ENCODE measurements around the gene SLC48A1.

The SLC48A1 gene

DNA sequence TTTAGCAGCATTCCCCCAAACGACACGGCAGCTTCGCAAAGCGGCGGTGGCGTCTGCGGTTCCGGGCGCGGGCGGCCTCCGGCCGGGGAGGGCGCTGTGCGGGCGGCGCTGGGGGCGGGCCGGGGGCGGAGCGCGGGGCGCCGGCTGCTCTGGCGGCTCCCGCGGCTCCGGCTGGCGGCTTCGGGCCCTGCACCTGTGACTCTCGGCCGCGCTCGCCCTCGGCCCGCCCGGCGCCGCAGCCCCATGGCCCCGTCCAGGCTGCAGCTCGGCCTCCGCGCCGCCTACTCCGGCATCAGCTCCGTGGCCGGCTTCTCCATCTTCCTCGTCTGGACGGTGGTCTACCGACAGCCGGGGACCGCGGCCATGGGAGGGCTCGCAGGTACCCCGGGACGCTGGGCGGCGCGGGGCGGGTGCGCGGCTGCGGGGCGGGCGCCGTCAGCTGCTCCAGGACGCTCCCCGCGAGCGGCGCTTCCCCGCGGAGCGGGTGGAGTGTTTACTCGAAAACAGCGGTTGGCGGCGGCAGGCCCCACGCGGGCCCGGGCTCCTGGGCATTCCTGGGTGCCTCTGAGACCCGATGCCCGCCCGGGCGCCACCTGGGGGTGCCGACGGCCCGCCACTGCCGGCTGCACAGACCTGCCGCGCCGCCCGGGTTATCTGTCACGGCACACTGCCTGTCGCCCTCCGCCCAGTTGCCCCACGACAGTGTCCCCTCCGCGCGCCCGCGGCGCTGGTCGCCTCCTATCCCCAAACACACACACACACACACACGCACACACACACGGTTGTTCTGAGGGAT, at the start of gene SLC48A1:
SLC48A1 (plus strand) TSS at position 177 of the 796 bp plus-strand sequence; CDS start at position 244, 67 bp downstream.
- no peaks in the 10 kb centered on the region for H3K36me3 Mint-ChIP-seq (ENCODE audit: low read depth)
- H3K4me1 Mint-ChIP-seq (ENCODE audit: low read depth): peaks cover 40% of the 10 kb centered on the region
- H3K9me3 Mint-ChIP-seq: no peaks in the 10 kb centered on the region

DNA sequence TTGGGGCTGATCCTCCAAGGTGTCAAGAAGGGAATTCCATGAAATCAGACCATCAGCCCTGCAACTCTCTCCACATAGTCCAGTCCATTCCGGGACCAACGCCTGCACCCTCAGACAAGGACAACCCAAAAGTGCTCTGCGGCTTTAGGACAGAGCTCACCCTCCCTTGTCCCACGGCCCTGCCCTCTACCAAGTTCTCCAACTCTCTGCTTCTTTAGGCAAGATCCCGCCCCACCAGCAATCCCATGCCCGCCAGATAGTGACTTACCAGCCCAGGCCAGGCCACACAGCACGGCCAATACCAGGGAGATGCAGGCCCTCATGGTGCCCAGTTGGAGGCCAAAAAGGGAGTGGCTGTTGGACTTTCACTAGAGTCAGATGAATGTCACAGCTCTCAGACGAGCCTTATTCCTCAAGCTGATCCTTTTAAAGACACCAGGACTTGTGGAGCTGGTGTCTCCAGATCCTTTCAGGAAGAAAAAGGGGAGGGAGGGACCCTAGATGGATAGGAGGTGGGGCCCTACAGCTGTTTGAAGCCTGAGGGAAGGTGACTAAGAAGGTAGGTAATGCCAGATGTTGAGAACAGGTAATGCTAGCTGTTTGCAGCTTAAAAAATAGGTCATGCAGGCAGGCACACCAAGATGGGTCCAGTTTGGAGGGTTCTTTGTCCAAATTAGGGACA, 47.8 kb upstream of the SLC48A1 start, which contains the start of gene ENDOU:
ENDOU (minus strand) TSS at position 400 of the 682 bp plus-strand sequence; CDS start at position 323, 77 bp downstream.
- Mint-ChIP-seq H3K4me3 (no peak within 1 kb of the TSS), H3K27me3 (ENCODE audit: low read depth) (no peaks in the 10 kb centered on the region), H3K27ac (no peak within 1 kb of the TSS), H3K36me3 (ENCODE audit: low read depth) (peaks cover 8% of the 10 kb centered on the region), H3K9me3 (no peaks in the 10 kb centered on the region), H3K4me1 (ENCODE audit: low read depth) (peaks cover 23% of the 10 kb centered on the region)

More for the DNA sequence above, at the start of gene SLC48A1:
- H3K27ac Mint-ChIP-seq: peak within 1 kb of the TSS; percentile 78
- peak within 1 kb of the TSS; percentile 85 for H3K4me3 Mint-ChIP-seq
- H3K27me3 Mint-ChIP-seq (ENCODE audit: low read depth): peaks cover 7% of the 10 kb centered on the region

DNA sequence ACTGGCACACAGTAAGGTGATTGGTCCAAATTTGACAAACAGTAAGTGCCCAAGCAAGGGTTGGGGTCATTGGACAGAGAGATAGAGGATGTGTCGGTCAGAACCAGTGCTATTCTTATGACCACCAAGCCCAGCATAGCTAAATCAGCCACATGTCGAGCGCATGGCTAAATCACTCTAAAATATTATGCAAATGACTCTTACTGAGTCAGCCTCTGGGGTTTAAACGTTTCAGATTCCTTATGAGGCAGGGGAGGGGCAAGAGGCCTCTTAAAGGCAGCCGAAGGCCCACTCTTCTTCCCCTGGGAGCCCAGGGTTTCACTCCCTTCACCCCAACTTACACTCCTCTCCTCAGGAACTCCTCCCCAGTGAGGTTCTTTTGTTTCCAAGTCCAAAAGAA, 47.1 kb upstream of the SLC48A1 start:
- Mint-ChIP-seq H3K9me3 (no peaks in the 10 kb centered on the region), H3K4me1 (ENCODE audit: low read depth) (peaks cover 21% of the 10 kb centered on the region), H3K36me3 (ENCODE audit: low read depth) (peaks cover 8% of the 10 kb centered on the region), H3K27me3 (ENCODE audit: low read depth) (no peaks in the 10 kb centered on the region), H3K4me3 (no peak overlapping the region), H3K27ac (no peak overlapping the region)

DNA sequence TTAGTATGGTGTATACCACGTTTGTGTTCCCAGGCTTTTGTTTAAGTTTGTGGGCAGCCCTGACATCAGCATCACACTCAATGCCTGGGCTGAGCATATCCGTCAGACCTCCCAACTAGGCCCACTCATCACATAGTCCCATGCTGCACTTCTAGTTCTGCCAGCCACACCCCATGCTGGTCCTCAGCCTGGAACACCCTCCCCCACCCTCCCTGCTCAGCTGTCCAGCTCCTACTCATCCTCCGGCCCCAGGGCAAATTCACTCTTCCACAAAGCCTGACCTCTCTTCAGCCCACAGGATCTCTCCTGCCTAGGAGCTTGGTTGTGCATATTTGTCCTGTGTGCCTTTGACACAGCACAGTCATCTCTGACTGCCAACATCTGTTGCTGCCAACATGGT, 43.8 kb upstream of the SLC48A1 start:
- Mint-ChIP-seq H3K9me3 (no peaks in the 10 kb centered on the region), H3K27ac (no peak overlapping the region), H3K4me1 (ENCODE audit: low read depth) (peaks cover 4% of the 10 kb centered on the region), H3K36me3 (ENCODE audit: low read depth) (no peaks in the 10 kb centered on the region), H3K27me3 (ENCODE audit: low read depth) (no peaks in the 10 kb centered on the region), H3K4me3 (no peak overlapping the region)

DNA sequence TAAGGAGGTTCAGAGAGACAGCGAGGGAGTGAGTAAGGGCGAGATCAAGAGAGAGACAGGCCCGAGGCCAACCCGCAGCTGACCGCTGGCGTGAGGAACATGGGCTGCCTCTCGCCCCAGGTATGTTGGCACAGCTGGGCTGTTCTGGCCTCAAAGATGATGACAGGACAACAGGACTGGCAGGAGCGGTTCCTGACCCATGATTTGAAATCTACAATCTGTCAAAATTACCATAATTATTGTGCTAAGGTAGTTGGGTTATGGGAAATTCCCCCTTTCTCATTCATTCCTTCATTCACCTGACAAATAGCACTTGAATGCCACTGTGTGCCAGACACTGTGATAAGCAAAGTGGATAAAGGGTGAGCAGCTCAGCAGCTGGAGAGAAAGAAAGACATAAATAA, 42.7 kb upstream of the SLC48A1 start:
- Mint-ChIP-seq H3K4me3 (no peak overlapping the region), H3K27me3 (ENCODE audit: low read depth) (no peaks in the 10 kb centered on the region), H3K27ac (no peak overlapping the region)

DNA sequence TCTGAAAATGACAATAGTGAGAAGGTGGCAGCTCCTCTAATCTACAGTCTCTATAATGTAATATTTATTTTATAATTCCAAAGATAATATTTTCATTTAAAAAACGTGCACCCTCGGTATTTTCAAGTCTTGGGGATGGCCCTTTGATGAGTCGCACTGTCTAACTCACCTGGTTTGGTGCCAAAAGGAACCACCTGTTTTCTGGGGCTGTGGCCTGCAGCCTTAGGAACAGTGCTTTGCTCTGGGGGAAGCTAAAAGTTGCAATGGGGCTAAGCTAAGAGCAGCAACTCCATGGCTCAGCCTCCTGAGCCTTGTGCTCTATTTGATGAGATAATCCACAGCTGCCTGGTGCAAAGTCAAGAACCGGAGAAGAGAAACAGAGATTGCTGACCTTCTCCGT, 41.3 kb upstream of the SLC48A1 start:
- Mint-ChIP-seq H3K27ac (no peak overlapping the region), H3K4me3 (no peak overlapping the region), H3K27me3 (ENCODE audit: low read depth) (no peaks in the 10 kb centered on the region), H3K9me3 (no peaks in the 10 kb centered on the region), H3K4me1 (ENCODE audit: low read depth) (no peaks in the 10 kb centered on the region), H3K36me3 (ENCODE audit: low read depth) (no peaks in the 10 kb centered on the region)

More for the DNA sequence above, 42.7 kb upstream of the SLC48A1 start:
- Mint-ChIP-seq H3K36me3 (ENCODE audit: low read depth) (no peaks in the 10 kb centered on the region), H3K9me3 (no peaks in the 10 kb centered on the region), H3K4me1 (ENCODE audit: low read depth) (no peaks in the 10 kb centered on the region)

DNA sequence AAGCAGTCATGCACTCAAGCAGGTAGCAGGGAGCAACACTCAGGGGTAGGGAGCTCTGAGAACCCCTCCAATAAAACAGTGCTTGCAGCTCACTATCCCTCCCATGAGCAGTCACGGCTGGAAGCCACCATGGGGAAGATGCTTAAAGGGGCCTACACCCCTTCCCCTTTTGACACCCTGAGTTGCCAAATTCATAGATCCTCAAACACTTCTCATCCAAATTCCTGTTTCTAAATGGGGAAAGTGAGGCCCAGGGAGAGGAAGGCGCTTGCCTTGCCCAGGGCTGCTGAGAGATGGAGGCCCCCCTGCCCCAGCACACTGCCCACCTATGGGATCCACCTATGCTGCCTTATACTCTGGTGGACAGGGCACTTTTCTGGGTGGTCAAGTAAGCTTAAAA, 40.5 kb upstream of the SLC48A1 start:
- Mint-ChIP-seq H3K4me1 (ENCODE audit: low read depth) (no peaks in the 10 kb centered on the region), H3K9me3 (no peaks in the 10 kb centered on the region), H3K27me3 (ENCODE audit: low read depth) (no peaks in the 10 kb centered on the region), H3K27ac (no peak overlapping the region), H3K36me3 (ENCODE audit: low read depth) (no peaks in the 10 kb centered on the region), H3K4me3 (no peak overlapping the region)

DNA sequence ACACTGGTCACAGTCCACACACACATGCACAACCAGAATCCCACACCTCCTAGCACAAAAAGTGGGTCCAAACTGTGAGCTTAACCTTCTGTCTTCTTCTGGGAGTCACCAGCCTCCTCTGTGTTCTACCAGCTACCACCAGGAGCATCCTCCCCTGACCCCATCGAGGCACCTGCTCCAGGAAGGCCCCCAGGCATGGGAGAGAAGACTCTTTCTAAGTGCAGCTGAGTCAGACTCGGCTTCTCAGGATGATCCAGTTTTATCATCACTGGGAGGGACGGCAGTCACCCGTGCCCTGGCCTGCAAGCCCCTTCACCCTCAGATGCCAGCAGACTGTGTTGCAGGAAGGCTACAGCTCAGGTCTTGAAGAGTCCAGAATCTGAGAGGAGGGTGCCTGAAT, 39.9 kb upstream of the SLC48A1 start:
- no peak overlapping the region for H3K27ac Mint-ChIP-seq

DNA sequence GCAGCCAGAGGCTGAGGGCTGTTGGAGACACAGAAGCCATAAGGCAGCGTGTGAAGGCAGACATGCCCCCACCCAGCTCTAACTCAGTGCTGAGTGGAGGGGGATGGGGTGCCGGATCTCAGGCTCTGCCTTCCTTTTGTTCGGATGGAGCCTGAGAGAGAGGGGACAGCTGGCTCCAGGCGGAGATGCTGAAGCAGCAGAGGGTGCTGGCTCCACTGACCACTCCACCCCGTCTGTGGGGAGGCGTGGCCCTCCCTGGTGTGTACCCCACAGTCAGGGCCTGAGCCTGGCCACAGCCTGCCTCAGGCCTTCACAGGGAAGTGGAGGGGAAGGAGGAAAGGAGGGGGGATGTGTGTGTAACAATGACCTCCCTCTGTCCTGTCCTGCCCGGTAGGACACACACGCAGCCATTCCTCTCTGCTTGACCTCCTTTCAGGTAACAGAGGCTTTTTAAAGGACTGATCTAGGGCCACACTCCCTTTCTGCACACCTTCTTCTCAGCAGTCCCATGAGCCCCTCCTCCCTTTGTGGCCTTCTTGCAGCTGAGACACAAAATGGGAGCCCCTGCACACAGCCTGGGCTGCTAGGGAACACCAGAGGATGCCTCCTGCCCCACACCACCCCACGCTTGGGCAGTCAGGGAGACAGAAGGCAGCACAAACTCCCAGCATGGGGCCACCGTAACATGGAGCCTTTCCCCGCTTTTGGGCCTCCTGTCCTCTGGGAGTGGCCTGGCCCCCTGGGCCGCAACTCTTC, 38.1 kb upstream of the SLC48A1 start:
- H3K27me3 Mint-ChIP-seq (ENCODE audit: low read depth): no peaks in the 10 kb centered on the region
- no peaks in the 10 kb centered on the region for H3K9me3 Mint-ChIP-seq
- H3K4me1 Mint-ChIP-seq (ENCODE audit: low read depth): no peaks in the 10 kb centered on the region
- H3K27ac Mint-ChIP-seq: no peak overlapping the region
- H3K36me3 Mint-ChIP-seq (ENCODE audit: low read depth): no peaks in the 10 kb centered on the region
- H3K4me3 Mint-ChIP-seq: no peak overlapping the region

More for the DNA sequence above, 39.9 kb upstream of the SLC48A1 start:
- no peaks in the 10 kb centered on the region for H3K9me3 Mint-ChIP-seq
- H3K36me3 Mint-ChIP-seq (ENCODE audit: low read depth): no peaks in the 10 kb centered on the region
- H3K27me3 Mint-ChIP-seq (ENCODE audit: low read depth): no peaks in the 10 kb centered on the region
- H3K4me1 Mint-ChIP-seq (ENCODE audit: low read depth): no peaks in the 10 kb centered on the region
- no peak overlapping the region for H3K4me3 Mint-ChIP-seq

DNA sequence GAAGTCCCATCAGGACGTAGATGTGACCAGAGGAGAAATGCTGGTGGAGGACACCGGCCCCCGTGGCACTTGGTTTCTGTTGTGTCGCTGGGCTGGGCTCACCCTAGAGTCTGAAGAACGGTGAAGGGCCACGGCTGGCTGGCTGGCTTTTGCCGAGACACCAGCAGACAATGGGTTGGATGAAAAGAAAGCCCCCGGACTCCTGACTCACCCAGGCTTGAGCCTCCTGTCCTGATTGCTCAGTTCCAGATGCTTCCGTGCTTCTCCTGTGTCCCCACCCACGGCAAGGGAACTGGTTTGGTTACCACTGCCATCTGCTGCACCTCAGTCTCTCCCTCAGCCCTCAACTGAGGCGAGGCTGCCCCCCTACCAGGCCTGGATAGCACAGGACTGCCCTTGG, 37.4 kb upstream of the SLC48A1 start:
- Mint-ChIP-seq H3K9me3 (no peaks in the 10 kb centered on the region), H3K4me1 (ENCODE audit: low read depth) (no peaks in the 10 kb centered on the region), H3K27me3 (ENCODE audit: low read depth) (no peaks in the 10 kb centered on the region), H3K36me3 (ENCODE audit: low read depth) (no peaks in the 10 kb centered on the region), H3K27ac (no peak overlapping the region), H3K4me3 (no peak overlapping the region)

DNA sequence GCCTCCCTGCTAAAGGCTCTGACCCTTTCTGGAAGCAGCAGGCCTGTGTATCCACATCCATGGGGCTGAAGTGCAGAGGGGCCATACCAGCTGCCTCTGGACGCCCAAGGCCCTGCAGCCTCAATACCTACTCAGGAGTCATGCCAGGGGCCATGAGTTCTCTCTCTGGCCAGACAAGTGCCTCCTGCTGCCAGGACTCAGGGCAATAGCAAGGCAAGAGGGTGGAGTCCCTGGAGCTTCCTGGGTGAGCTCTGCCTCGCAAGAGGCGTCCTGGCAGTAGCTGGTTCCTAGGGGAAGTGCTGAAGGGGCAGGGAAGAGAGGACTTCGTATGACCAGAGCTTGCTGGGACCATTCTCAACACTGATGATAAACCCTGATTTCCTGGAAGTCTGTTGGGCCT, 36.8 kb upstream of the SLC48A1 start:
- Mint-ChIP-seq H3K9me3 (no peaks in the 10 kb centered on the region), H3K4me3 (no peak overlapping the region), H3K27me3 (ENCODE audit: low read depth) (no peaks in the 10 kb centered on the region), H3K27ac (no peak overlapping the region), H3K4me1 (ENCODE audit: low read depth) (peaks cover 1% of the 10 kb centered on the region), H3K36me3 (ENCODE audit: low read depth) (no peaks in the 10 kb centered on the region)

DNA sequence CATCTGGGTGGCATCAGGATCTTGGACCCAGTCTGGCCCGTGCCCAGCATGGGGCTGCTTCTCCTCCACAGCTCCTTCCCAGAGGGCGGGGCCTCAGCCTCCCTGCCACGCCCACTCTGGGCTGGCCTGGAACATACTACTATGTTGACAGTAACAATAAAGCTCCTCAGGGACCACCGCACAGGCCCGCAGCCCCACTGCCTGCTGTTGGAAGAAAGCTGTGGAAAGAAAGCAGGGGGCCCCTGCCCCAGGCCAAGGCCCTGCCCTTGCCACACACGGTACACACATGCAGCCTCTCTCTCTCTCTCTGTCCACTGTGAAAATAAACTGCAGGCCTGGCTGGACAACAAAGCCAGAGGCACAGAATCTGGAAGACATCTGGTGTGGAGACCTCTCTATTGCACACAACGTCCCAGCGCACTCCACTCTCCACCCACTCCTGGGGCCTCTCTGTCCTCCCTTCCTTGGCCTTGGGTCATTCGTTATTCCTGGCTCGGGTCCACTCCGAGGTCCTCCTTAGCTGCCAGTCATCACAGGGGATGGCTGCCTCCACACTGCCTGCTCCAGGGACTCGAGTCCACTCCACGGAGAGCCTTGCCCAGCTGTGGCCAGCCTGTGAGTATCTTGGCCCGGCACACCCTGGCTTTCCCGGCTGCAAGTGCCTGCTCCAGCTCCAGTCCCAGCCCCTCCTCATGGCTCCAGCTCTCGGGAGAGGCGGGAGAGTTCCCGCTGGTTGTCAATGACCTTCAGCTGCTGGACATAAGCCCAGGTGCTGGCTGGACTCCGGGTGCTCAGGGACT, 36.0 kb upstream of the SLC48A1 start:
- Mint-ChIP-seq H3K9me3 (no peaks in the 10 kb centered on the region), H3K4me1 (ENCODE audit: low read depth) (peaks cover 6% of the 10 kb centered on the region), H3K4me3 (no peak overlapping the region), H3K27ac (peak overlapping the region; percentile 31), H3K36me3 (ENCODE audit: low read depth) (no peaks in the 10 kb centered on the region), H3K27me3 (ENCODE audit: low read depth) (no peaks in the 10 kb centered on the region)

DNA sequence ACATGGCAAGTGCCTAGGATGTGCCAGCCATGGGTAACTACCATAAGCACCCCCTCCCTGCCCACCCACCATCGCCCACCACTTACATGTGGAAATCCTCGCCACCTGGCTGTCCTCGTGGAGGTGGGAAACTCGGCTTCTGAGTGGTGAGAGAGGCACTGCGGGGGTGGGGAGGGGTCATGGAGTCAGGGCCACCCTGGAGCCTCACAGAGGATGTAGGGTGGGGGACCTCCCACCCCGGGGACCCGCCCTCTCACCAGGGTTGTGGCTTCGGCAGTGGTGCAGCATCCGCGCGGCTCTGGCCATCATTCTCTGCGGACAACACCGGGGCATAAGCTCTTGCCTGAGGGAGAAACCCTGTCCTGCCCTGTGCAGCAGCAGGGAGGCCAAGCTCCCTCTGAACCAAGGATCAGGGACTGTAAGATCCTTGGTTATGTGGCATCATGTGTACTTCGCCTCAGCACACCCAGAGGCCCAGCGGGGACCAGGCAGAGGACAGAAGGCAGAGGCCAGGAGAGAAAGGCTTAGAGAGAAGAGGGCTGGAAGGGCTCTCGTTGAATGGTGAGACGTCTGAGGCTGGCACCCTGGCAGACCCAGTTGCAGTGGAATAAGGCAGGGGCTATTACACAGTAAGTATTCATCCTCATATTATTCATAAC, 35.0 kb upstream of the SLC48A1 start:
- Mint-ChIP-seq H3K9me3 (no peaks in the 10 kb centered on the region), H3K27ac (no peak overlapping the region), H3K27me3 (ENCODE audit: low read depth) (peaks cover 1% of the 10 kb centered on the region), H3K4me1 (ENCODE audit: low read depth) (peaks cover 9% of the 10 kb centered on the region), H3K4me3 (no peak overlapping the region), H3K36me3 (ENCODE audit: low read depth) (no peaks in the 10 kb centered on the region)
